GM18858 (cell line): ENCODE results near the gene PLA2G4A.

Source experiments
- ATAC-seq: cut with Tn5 transposase; IDR thresholded peaks from one replicate; pipeline ENCODE4 v1.9.1; 2021; ENCODE audit not compliant: unreplicated experiment

The PLA2G4A gene

DNA sequence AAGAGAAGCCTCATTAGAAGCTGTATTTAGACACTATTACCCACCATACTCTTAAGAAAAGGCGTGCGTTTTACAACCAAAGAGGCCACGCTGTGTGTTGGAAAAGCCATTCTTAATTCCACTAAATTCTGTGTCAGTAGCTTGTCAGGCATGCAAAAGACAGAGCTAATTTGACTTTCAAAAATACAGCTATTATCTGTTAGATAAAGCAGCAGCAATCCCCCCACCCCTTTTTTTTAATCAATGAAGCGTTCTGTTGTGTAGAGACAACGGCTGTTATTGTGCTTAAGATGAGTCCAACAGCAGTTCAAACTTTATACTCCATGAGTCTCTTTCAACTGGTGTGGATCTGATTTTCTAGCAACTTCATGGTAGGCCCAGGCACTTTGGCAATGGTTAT, 43.5 kb downstream of the PLA2G4A start:
- ATAC-seq = no peak

DNA sequence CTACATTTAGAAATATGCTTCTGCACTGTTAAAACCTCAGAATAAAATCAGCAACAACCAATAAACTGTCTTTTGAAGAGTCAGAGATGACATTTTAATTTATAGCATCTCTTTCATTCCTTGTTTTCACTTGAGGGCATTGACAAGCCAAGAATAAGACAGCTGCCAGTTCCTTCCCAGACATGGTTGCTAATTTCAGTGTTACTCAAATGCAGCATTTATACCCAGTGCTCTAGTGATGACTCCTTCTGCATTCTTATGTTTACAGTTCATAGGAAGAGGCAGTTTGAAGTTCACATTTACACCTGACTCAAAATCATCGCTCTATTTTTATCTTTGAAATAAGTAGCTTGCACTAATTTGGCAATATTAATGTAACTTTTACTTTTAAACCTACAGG, 44.9 kb downstream of the PLA2G4A start:
- ATAC-seq = no peak

DNA sequence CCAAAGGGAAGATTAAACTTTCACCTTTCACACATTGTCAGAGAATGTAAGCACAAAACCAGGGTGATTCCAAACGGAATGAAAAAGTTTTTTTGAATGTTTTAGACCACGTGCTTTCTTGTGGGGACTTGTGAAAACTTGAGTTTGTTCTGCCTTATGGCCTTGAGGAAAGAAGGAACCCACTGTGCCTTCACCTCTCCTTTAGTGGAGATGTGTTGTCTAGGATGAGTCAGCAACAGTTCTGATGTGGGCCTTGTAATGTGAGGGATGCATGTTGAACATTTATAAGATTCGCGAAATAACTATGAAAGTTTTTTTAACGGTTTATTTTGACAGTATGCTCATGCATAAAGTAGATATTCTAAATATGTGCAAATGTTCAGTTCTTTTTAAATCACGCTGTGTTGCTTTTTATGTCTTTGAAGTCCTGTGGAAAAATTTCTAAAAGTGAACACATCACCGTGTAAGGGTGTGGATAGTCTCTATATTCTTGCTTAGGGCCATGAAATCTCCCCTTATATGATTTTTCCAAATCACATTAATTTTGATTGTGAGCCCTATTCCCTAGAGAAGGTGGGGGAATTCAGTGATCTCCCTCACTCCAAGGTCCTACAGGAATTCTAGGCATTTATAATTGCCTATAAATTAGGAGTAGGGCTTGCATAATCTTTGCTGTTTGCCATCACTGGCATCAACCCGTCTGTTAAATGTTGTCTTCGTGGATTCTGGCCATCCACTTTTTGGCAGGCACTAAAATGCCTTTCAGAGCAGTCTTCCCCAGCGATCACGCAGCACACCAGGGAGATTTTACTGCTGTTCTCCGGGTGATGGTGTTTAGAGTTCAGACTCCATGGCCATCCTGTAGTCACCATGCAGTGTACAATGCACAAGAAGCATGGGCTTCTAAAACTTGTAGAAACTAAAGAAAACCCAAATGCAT, 47.4 kb downstream of the PLA2G4A start:
- no peak for ATAC-seq

DNA sequence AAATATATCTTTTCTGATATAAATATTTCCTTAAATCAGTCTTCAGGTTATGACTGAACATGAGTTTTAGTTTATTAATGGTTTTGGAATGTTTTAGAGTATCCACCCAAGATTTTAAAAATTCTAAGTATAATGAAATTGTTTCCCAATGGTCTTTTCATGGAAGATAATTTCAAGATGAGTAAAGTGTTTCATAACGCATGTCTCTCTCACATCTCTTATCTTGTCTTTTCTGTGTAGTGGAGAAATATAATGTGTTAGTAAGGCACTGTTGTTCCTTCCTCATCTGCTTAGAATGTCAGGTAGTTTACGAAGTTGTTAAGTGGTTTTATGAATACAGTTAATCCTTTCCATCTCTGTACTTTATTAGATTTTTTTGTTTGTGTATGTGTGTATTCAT, 49.6 kb downstream of the PLA2G4A start:
- no peak for ATAC-seq

DNA sequence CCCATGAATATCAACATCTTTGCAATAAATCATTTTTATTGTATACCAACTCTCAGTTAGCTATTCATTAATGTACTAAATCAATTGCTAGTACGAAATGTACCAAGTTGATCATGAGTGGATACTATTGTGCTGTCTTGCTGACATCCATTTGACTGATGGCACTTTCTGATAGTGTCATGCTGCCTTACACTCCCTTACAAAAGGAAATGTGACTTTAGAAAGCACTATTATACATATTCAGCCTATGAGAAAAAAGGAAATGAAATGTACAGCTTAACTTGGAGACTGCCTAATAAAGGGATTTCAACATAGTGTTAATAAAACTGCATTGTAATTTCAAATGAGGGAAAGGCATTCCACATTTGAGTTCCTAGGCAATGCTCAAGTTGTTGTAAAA, 52.2 kb downstream of the PLA2G4A start:
- ATAC-seq = no peak

DNA sequence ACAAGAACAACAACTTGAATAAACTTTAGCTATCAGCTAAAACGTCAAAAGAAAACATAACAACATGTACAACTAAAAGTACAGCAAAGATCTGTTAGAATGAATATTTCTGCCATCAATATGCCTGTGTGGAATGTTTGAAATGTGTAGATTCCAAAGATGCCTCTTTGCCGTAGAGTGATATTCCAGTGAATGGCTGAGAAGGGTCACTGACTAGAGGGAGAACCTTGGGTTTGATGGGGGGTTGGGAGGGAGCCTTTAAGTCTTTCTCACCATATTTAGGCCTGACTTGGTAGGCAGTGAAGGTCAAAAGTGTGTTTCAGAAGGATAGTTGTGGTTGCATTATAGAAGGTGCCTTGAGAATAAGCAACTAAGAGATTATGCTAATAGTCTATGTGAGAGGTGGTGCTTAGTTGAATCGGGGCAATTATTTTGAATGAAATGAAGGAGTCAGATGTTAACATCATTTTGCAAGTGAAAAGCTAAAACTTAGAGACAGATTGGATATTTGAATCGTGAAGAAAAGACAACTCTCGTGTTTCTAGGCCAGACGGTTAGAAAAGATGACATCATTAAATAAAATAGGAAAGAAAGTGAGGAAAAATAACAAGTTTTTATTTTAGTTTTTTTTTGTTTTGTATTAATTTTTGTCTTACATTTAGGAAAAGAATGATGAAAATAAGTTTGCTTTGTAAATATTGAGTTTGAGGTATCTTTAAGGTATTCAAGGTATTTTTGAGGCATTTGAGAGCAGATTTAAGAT, 53.8 kb downstream of the PLA2G4A start:
- no peak for ATAC-seq

DNA sequence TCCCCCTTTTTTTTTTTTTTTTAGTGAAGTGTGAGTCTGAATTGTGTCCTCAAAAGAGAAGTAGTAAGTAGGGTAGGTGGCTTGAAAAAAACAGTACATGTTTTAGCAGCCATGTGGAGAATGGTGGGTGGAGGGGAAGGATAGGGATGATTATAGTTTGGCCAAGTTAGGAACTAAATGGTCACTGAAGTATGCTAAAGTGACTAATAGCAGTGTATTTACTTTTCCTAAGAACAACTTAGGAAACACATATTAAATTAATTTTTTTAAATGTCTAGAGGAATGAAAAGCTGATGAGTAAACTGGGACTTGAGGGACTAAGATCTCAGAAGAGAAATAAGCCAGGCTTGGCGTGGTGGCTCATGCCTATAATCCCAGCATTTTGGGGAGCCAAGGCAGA, 55.5 kb downstream of the PLA2G4A start:
- ATAC-seq = no peak

DNA sequence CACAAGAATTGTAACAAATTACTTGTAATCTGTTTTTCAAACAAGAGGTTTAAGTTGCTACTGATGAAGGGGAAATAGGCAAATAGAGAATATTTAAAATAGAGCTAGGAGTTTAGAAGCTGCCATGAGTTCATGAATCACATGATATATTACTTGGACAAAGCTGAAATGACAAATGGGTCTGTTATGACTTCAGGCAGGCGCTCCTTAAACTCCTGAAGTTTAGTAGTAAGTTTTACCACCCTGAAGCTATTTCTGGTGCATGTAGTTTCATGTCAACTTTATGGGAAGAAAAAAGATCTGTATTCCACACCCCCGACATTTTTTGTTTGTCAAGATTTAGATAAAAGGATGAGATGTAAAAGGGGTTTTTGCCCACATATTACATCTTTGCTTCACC, 58.5 kb downstream of the PLA2G4A start:
- no peak for ATAC-seq

DNA sequence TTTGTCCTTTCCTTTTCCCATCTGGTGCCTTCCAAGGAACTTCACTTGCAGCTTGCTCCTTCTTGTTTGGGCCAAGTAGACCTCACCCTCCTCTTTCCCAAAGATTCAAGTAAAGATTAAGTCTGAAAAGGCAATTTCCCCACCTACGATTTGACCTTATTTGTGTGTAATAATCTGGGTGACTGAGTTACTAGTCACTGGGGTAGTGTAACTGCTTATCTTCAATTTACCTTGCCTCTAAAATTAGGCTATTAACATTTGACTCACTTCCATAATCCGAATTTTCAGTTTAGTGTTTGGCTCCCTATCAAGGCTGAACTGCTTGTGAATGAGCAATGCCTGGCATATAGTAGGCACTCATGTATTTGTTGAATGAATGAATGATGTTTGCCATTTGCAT, 59.6 kb downstream of the PLA2G4A start:
- ATAC-seq = no peak

DNA sequence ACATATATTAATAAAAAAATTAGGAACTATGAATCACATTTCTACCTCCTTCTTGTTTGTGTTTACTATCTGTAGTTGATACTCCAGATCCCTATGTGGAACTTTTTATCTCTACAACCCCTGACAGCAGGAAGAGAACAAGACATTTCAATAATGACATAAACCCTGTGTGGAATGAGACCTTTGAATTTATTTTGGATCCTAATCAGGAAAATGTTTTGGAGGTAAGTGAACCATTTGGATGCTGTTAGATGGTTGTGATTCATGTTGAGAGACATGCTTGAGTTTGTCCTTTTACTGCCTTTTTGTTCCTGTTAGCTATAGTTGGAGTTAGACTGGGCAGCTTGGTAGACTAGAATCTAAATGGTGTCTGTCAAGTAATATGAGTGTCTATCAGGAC, 64.2 kb downstream of the PLA2G4A start:
- ATAC-seq = no peak

DNA sequence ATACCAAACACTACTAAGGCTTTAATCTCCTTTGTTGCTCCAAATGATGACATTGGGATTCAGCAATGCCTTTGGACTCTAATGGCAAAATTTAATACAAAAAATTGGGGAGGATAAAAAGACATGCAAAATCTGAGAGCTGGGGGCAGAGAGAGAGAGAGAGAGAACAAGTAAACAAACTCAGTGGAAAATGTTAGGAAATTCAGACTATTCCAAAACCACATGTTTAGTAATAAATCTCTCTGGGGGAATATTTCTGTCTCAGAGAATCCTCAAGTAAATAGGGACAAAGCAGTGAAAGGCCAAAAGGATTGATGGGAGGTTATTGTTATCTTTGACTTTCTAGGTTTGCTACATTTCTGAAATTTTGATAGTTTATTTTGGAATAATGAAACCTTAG, 65.7 kb downstream of the PLA2G4A start:
- no peak for ATAC-seq

DNA sequence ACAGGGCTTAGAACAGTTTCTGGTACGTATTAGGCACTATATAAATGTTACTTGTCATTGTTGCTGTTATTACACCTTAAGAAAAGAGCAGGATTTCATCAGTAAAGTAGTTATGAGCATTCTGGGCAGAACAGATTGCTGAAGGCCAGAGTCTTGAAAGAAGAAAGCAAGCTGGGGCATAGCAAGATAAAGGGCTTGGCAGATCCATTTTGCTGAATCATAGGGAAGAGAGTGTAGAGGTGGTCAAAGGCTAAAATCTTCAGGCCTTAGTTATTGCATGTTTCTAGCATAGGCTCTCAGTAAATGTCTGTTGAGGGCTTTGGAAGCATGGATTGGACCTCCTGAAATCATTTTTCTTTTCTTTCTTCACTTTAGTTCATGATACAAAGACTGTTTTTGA, 67.5 kb downstream of the PLA2G4A start:
- ATAC-seq = no peak

DNA sequence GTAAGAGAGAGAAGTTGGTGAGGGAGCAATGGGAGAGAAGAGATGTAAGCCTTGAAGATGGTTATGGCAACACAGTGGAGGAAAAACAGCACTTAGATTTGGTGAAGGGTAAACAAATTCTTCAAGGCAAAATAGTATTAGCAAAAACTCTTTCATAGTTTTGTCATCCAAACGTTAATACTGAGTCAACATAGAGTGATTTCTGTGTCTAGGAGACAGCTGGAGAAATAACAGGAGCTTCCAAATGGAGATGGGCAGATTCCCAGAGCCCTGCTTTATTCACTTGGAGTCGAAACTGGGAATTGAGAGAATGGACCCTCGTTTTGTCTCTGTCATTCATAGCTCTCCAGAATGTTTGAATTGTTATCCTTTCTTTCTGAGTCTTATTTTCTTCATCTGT, 68.3 kb downstream of the PLA2G4A start:
- no peak for ATAC-seq

DNA sequence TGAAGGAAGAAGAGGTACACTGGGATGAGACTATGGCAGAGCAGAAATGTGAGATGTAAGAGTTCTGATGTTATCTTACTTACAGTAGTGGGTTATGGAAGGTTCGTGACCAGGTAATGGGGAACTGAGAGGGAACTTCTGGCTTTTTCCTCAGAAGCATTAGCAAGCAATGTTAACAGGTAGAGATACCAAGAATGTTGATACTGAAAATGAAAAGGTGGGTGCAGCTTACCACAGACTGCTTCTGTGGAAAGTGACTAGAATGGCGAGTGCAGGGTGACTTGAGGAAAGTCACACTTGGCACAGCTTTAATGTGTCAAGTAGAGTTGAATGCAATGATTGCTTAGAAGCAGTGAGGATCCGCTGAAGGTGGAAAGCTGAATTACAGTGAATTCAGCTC, 70.8 kb downstream of the PLA2G4A start:
- peak; percentile 98 for ATAC-seq

DNA sequence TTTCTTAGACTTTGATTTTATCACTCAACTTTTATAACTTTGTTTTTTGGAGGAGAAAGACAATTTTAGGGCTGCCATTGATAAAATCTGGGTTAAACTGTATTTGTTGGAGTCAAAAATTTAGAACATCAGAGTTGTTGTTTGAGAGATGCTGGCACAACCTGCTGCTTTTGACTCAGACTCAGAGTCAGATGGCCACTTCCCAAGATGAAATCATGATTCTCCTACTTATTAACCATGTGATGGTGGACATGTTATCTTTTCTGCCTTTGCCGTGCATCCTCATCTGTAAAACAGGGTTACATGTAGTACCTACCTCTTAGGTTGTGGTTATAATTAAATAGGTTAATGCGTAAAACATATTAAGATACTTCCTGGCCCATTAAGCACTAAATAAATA, 71.2 kb downstream of the PLA2G4A start:
- ATAC-seq = no peak

DNA sequence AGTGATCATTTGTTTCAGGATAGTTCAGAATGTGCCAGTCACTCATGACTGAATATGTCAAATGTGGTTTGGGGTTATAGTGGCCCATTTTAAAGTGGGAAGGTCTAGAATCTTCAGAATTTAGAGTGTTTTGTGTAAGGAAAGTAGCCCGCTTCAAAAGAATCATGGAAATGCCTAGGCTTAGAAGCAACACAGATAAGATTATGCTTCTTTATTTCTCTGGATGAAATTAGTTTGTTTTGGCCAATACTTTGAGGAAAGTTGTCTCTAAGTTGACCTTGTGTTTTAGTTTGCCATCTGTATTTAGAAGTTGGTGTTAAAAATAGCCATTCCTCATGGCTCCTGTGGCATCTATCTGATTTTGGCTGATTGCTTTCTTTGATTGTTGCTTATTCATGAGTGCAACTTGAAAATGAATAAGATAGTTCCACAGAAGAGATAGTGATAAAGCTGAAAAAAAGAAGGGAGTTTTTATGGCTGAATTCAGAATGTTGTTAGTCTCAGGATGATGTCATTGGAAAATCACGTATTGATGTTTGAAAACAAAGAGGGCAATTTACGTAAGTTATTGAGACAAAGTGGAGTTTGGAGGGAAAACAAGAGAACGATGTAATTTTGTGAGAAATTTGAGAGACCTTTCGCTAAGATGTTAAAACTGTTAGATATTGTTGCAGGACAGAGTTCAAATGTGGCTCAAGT, 71.9 kb downstream of the PLA2G4A start:
- ATAC-seq = no peak

DNA sequence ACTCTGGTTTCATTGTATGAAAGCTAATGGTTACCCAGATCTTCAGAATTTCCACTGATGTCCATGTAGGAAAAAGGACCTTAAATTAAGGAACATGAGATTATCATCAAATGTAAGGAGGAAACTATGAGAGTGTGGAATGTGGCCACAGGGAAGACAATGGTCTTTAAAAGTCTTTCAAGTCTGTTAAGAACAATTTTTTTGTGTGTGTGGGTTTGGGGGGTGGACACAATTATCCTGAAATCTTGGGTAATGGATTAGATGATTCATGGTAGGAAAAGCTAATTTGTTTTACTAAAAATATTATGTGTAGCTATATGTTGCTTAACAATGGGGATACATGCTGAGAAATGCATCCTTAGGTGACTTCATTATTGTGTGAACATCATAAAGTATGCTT, 72.9 kb downstream of the PLA2G4A start:
- ATAC-seq = no peak

DNA sequence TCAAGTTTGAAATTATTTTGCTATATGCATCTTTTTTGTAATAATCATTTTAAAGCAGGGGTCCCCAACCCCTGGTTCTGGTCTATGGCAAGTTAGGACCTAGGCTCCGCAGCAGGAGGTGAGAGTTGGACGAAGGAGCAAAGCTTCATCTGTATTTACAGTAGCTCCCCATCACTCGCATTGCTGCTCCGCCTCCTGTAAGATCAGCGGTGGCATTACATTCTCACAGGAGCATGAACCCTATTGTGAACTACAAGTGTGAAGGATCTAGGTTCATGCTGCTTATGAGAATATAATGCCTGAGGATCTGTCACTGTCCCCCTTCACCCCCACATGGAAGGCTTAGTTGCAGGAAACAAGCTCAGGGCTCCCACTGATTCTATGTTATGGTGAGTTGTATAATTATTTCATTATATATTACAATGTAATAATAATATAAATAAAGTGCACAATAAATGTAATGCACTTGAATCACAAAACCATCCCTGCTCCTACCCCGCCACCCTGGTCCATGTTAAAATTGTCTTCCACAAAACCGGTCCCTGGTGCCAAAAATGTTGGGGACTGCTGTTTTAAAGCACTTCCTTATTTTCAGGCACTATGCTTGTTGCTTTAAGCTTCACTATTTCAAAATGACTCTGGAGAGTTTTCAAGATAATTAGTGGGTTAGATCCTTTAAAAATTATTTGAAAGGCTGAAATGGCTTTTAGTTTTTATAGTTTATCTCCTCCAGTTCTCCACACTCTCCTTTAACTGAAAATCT, 74.8 kb downstream of the PLA2G4A start:
- ATAC-seq = no peak

DNA sequence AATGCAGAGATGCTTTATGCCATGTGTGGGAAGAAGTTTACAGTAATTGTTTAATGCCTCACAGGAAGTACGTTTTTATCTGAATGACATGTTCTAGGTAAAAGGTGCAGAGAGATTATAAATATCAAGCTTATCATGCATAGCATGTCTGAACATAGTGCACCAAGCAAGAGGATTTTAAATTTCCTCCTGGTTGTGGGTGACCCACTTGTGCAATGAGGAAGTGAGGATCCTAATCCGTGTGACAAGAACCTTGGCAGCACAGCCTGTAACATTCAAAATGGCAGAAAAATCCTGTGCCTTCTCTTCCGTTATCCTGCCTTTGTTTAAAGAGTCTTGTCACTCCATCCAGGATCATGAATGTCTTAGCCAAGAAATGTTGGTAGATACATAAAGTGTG, 75.6 kb downstream of the PLA2G4A start:
- ATAC-seq = no peak

DNA sequence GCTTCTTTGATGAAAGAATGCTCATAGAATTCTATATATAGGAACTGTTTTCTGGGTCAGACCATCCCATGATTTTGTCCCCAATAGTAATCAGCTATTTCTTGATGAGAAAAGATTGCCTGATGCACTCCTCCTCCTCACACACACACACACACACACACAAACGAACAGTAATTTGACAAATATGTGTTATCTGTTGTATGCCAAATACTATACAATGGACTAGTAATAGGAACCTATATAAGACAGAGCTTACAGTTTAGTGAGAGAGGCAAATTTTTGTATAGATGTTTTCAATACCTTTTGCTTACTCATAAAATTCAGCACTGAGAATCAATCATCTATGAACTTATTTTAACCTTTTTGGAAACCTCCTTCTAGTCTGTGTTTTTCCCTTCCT, 76.8 kb downstream of the PLA2G4A start:
- no peak for ATAC-seq

DNA sequence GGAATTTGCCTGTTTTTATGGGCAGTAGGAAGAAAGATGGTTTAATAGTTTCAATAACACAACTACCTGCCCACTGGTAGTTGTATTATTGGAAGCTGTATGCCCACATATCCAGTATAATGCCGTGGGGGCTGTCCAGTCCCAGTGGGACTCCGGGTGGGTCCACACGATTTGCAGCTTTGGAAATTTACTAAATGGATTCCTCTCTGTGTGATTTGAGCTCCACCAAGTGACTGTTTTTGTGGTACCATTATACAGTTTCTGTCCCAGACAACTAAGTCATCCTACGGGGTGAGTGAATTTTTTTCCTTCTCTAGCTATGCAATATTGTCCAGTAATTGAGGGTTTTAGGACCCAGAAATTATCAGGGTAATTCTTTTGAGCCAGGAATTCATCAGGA, 86.8 kb downstream of the PLA2G4A start:
- ATAC-seq = no peak
